ENCODE results near the gene CAV1. TPM values are rescaled to one million over a fixed set of nuclear protein-coding genes. Genes with fewer than 3 reads are reported as not detected.

The CAV1 gene
- polyA plus RNA-seq, 5 donors, result 305 to 435 (median 431) TPM

DNA sequence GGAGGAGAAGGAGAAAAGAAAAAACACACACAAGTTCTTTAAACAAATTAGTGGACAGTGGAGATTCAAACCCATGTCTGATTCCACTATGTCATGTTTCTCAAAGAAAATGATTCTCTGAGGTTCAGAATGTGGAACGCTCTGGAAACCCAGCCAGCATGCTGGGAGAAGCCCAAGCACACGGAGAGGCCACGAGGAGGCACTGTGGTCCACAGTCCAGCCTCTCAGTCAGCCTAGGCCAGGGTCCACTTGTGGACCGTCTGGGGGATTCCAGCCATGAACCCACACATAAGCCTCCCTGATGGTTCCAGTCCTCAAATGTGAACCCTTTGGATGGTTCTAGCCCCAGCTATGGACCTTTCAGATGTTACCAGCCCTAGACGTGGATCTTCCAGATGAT, 73.4 kb downstream of the CAV1 start:
- no peak for DNase-seq

DNA sequence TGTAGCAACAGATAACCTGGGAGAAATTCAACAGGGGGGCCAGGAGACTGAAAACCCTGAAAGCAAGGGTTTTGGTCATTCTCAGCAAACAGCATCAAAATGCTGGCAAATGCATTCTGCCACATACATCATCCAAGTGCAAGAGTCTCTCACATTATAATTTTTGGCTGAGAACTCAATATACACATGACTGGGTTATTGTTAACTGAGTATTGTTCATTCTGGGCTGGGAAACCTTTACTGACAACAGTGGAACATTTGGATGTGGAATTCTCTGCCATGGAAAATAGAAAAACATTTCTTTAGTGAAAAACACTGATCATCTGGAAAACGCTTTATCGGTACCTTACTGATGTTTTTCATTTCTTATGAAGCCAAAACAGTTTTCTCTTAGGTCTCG, 74.0 kb downstream of the CAV1 start:
- DNase-seq, result no peak

DNA sequence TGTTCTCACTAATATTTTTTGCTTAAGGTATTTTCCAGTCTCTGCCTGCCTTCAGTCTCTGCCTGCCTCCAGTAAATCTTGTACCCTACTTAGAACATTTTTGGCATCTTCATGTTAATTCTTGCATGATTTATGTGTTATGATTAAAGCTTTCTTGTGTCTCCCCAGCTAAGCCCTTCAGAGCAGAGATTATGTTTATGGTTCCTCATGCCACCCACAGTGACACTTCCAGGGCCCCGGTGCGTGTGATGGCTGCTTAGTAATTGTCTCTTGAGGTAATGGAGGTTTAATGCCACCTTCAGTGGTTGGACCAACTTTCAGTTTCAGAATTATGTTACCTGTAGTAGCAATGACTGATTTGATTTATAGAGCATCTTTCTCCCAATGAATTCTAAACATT, 76.6 kb downstream of the CAV1 start:
- DNase-seq, result no peak

DNA sequence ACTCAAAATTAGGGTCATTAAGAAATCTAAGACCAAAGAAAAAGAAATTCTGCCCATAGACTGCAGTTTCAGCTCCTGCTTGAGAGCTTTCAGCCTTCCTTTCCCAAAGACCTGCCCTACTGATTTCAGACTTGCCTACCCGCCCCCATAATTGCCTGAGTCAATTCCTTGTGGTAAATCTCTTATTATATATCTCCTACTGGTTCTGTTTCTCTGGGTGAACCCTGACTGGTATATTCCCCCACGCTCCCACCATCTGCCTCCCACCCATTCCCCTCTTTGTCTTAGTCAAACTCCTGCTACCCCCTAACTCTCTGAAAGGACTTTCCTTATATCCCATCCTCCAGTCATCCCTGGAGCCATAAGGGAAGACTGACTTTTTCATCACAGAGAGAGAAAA, 82.5 kb downstream of the CAV1 start:
- no peak for DNase-seq

DNA sequence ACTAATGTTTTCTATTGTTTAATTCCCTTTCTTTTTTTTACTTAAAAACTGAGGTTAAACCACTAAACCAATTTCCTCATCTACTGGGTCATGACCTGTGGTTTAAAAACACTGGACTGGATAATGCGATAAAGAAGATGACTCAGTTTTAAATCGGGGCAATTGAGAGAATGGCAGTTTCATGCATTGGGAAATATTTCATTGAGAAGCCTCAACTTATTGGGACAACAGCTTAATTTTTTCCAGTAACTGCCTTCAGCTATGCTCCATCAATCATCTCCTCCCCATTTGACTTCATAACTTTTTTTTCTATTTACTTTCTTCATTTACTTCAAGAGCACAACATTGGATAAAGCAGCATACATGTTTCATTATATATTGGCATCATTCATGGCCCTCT, 85.4 kb downstream of the CAV1 start:
- DNase-seq, result no peak

DNA sequence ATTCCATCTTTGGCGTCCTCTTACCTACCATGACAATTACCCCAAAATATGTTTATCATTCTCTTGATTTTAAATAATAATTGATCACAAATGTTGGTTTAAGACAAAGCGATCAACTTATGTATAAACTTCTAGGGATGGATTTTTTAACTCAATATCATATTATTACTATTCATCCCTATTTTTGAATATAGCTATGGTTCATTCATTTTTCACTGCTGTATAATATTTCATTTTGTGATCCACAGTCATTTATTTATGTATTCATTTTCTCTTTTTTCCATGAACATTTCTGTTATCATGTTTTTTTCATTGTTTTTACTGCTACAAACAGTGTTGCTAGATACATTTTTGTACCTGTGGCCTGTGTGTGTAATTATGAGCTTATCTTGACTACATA, 85.9 kb downstream of the CAV1 start:
- no peak for DNase-seq

Other genes with a start within 250 kb of the CAV1 start
- 100 to 1,000 TPM in 3 of 5 donors, 10 to 100 TPM in 2; 85.3 to 110 (median 100) TPM for gene CAV2, start 25.3 kb upstream of the CAV1 start, polyA plus RNA-seq (ENCODE audit: insufficient read depth in 1 of 5, insufficient read length in 5 of 5, low replicate concordance in 1 of 5)
- gene MET, start 147.2 kb downstream of the CAV1 start, polyA plus RNA-seq (ENCODE audit: insufficient read depth in 1 of 5, insufficient read length in 5 of 5, low replicate concordance in 1 of 5), result 10 to 100 TPM; 21.5 to 36.2 (median 26.0) TPM